ENCODE measurements around the gene MED6. TPM values are rescaled to one million over a fixed set of nuclear protein-coding genes. Genes with fewer than 3 reads are reported as not detected.

Gene MED6
- total and polyA plus RNA-seq, 8 donors: 6.4 to 15.8 (median 12.6) TPM

DNA sequence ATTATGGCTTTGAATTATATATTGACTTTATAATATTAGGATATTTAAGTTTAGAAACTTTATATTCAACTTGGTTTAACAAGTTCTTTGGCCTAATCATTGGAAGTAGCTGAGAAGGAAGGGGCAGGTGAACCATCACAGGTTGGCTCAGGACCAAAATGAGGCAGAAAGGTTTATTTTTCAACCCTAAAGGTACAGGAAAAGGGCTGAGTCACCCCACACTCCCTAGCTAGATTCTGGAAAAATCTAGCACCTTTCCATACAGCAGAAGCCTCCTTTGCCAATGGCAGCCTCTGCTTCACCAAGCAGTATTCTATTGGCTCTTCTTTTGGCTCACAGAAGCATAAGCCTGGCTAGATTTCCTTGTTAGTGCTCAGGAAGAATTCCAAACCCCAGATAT lies 19.3 kb upstream of the MED6 start:
- Histone ChIP-seq H3K36me3 (no peaks in the 10 kb centered on the region), H3K4me3 (no peak overlapping the region), H3K27me3 (no peaks in the 10 kb centered on the region), H3K9me3 (no peaks in the 10 kb centered on the region), H3K27ac (no peak overlapping the region), H3K4me1 (no peaks in the 10 kb centered on the region)
- intact Hi-C loops (cut with DNase I): loop anchor here in 1 of 3 donors (10.0 kb wide), 2 partner anchors 95 to 195 kb away; no protein-coding TSS in a partner anchor
- no peak for FAIRE-seq
- no peak for DNase-seq
- no peak for ATAC-seq
- TF ChIP-seq, protein P1, sequence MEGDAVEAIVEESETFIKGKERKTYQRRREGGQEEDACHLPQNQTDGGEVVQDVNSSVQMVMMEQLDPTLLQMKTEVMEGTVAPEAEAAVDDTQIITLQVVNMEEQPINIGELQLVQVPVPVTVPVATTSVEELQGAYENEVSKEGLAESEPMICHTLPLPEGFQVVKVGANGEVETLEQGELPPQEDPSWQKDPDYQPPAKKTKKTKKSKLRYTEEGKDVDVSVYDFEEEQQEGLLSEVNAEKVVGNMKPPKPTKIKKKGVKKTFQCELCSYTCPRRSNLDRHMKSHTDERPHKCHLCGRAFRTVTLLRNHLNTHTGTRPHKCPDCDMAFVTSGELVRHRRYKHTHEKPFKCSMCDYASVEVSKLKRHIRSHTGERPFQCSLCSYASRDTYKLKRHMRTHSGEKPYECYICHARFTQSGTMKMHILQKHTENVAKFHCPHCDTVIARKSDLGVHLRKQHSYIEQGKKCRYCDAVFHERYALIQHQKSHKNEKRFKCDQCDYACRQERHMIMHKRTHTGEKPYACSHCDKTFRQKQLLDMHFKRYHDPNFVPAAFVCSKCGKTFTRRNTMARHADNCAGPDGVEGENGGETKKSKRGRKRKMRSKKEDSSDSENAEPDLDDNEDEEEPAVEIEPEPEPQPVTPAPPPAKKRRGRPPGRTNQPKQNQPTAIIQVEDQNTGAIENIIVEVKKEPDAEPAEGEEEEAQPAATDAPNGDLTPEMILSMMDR (IDR thresholded peaks at IDR 0.05): no peak

DNA sequence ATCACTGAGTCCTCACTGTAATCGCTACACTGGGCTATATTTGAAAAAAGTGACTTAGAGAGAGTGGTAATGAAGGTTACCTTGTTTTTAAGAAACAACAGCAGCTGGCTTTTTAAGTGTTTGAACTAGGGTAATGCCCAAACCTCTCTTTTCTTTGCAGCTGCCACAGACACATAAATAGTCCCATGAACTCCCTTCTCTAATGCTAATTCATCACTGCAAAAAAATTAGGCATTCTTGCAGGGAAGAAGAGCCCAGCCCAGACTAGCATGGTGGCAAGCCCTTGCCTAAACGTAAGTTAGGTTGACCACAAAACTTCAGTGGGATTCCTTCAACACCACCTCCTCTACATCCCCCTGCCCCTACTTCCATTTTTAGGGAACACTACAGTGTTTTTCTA lies 17.9 kb upstream of the MED6 start:
- no peak for FAIRE-seq
- WGBS, 2 donors: 52 to 54% methylated on average over 2 of the region's 2 CpGs
- Histone ChIP-seq H3K36me3 (no peaks in the 10 kb centered on the region), H3K4me3 (no peak overlapping the region), H3K27me3 (no peaks in the 10 kb centered on the region), H3K9me3 (no peaks in the 10 kb centered on the region), H3K4me1 (no peaks in the 10 kb centered on the region), H3K27ac (no peak overlapping the region)
- ATAC-seq: no peak
- DNase-seq: no peak
- TF ChIP-seq, protein P1 (IDR thresholded peaks at IDR 0.05): no peak
- intact Hi-C loops (cut with DNase I): no loop called here

DNA sequence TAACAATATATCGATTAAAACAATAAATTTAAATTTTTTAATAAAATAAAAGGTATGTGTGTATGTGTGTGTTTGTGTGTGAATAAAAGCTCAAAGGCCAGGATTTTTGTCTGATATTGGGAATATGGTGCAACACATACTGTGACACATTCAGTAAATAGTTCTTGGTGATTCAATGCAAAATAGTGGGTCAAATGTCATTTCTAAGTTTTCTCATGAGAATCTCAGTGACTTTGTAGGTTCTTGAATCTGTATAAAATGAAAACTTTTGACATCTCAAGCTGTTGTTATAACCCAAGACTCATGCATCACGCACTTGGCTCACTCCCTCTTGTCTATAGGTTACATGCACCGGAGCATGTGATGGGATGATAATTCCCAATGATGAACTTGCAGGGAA lies 16.2 kb upstream of the MED6 start:
- FAIRE-seq (no peak), ATAC-seq (no peak), DNase-seq (no peak)
- Histone ChIP-seq H3K4me3 (no peak overlapping the region), H3K27me3 (no peaks in the 10 kb centered on the region), H3K27ac (no peak overlapping the region), H3K9me3 (no peaks in the 10 kb centered on the region), H3K36me3 (no peaks in the 10 kb centered on the region), H3K4me1 (no peaks in the 10 kb centered on the region)
- intact Hi-C loops (cut with DNase I): no loop called here
- TF ChIP-seq, protein P1 (IDR thresholded peaks at IDR 0.05): no peak
- 78 to 85% methylated on average over 3 of the region's 3 CpGs for WGBS, 2 donors

DNA sequence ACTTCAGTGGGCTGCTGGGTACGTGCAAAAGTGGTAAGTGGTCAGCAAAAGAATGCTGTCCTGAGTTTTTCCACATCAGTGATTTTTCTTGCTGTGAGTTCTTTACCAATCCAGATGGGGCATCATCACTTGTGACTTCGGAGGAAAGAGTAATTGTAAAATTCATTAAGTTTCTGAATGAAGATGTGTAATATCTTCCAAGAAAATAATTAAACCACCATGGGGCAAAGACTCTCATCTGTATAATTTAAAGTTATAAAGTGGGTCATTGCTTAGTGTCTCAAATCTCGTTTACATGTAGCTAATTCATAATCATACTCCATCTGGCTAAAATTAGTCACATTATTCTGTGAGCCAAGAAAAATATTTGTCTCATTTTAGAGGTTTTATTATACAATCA lies 10.8 kb upstream of the MED6 start:
- WGBS, 2 donors: 32 to 40% methylated on average over 3 of the region's 3 CpGs

DNA sequence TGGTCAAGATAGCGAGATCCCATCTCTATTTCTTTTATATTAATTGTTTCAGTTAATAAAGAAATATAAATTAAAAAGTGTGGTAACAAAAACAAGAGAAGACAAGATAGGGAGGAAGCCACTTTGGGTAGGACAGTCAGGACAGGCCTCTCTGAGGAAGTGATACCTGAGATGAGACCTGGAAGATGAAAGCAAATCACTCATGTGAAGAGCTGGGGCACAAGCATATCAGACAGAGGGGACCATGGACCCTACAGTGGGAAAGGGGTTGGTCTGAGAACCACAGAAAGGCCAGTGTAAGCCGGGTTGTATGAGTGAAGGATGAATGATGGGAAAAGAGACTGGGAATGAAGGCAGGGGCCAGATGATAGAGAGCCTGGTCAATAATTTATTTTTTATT lies 1.8 kb upstream of the MED6 start:
- DNase-seq (no peak), ATAC-seq (no peak), FAIRE-seq (no peak)
- Histone ChIP-seq H3K4me3 (no peak overlapping the region), H3K36me3 (no peaks in the 10 kb centered on the region), H3K27ac (no peak overlapping the region), H3K9me3 (no peaks in the 10 kb centered on the region), H3K27me3 (no peaks in the 10 kb centered on the region), H3K4me1 (peaks cover 8 to 13% (median 9%) of the 10 kb centered on the region in 3 donors)
- intact Hi-C loops (cut with DNase I): no loop called here
- TF ChIP-seq, protein P1 (IDR thresholded peaks at IDR 0.05): no peak
- 73 to 77% methylated on average over 2 of the region's 2 CpGs for WGBS, 2 donors

More for the DNA sequence above, 10.8 kb upstream of the MED6 start:
- no peaks in the 10 kb centered on the region for H3K36me3 ChIP-seq
- DNase-seq: no peak
- H3K4me1 ChIP-seq: no peaks in the 10 kb centered on the region
- H3K27me3 ChIP-seq: peaks cover 0 to 6% (median 0%) of the 10 kb centered on the region in 4 donors
- no peak overlapping the region for H3K27ac ChIP-seq
- H3K9me3 ChIP-seq: no peaks in the 10 kb centered on the region
- ATAC-seq: no peak
- TF ChIP-seq, protein P1 (IDR thresholded peaks at IDR 0.05): no peak
- no peak overlapping the region for H3K4me3 ChIP-seq
- intact Hi-C loops (cut with DNase I): no loop called here
- no peak for FAIRE-seq

Data from pancreas (tissue), 10 donors.